ENCODE measurements around the gene SMG9. TPM values are rescaled to one million over a fixed set of nuclear protein-coding genes. Genes with fewer than 3 reads are reported as not detected.

Gene SMG9
- total RNA-seq, 4 donors from 2014 or later = 8.9 to 25.9 (median 17.9) TPM

GRCh38 chr19:43700395-43701000 is 54.3 kb downstream of the SMG9 start:
- no peaks in the 10 kb centered on the region for H3K36me3 ChIP-seq
- peaks cover 40% of the 10 kb centered on the region for H3K27me3 ChIP-seq
- H3K27ac ChIP-seq = peak overlapping the region in 3 of 4 donors; percentile 64 to 72 (median 64)
- peaks cover 0 to 12% (median 0%) of the 10 kb centered on the region in 3 donors for H3K9me3 ChIP-seq
- H3K4me1 ChIP-seq = peaks cover 0 to 19% (median 3%) of the 10 kb centered on the region in 3 donors
- TF ChIP-seq POLR2AphosphoS5 (IDR thresholded peaks at IDR 0.05) (no peak), EP300 (IDR thresholded peaks at IDR 0.05) (no peak), POLR2A (IDR thresholded peaks at IDR 0.05) (no peak)
- TF ChIP-seq, protein P1, sequence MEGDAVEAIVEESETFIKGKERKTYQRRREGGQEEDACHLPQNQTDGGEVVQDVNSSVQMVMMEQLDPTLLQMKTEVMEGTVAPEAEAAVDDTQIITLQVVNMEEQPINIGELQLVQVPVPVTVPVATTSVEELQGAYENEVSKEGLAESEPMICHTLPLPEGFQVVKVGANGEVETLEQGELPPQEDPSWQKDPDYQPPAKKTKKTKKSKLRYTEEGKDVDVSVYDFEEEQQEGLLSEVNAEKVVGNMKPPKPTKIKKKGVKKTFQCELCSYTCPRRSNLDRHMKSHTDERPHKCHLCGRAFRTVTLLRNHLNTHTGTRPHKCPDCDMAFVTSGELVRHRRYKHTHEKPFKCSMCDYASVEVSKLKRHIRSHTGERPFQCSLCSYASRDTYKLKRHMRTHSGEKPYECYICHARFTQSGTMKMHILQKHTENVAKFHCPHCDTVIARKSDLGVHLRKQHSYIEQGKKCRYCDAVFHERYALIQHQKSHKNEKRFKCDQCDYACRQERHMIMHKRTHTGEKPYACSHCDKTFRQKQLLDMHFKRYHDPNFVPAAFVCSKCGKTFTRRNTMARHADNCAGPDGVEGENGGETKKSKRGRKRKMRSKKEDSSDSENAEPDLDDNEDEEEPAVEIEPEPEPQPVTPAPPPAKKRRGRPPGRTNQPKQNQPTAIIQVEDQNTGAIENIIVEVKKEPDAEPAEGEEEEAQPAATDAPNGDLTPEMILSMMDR (IDR thresholded peaks at IDR 0.05) = no peak
- ATAC-seq = peak; percentile 37
- 46% methylated on average over 11 of the region's 13 CpGs; no CpG with 5 or more reads in 1 of the 2 donors for WGBS, 2 donors (ENCODE audit: low coverage in 1 of 2)
- H3K4me3 ChIP-seq = peak overlapping the region in 1 of 2 donors; percentile 20

DNA sequence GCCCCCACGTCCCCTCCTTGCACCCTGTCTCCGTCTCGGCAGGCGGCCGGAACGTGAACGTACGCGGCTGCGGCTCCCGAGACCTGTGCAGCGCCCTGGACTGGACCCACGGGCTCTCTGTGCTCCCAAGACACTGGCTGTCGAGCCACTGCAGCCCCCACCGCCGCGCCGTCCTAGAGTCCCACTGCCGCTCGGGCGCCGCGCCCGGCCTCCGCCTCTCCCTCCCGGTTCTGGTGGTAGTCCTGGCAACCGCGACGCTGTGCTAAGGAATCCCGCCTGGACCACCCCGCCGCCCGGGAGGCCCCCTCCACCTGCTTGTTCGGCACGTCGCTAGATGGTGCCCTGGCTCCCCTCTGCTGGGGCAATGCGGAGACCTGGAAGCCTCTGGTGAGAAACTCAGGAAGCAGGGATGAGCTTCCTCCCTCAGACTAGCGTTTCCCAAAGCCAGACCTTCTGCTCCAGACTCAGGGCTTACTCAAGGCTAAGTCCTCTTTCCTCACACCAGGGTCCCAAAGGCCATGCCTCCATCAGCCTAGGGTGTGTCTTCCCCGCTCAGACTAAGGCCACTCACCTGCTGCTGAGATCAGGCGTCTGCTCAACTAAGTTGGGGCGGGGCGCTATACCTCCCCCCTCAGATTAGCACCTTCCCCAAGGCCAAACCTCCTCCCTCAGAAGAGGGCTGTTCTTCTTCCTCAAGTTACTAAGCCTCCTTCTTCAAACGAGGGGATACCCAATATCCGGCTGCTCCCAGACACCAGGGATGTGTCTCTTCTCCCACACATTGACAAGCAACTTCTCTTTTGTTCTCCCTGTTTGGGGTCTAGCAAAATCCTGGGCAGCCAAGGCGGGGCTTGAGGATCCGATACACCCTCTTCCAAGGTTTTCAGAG is 55.0 kb downstream of the SMG9 start:
- no peaks in the 10 kb centered on the region for H3K36me3 ChIP-seq
- peaks cover 0 to 12% (median 0%) of the 10 kb centered on the region in 3 donors for H3K9me3 ChIP-seq
- peak overlapping the region in 1 of 2 donors; percentile 41 for H3K4me3 ChIP-seq
- peaks cover 44% of the 10 kb centered on the region for H3K27me3 ChIP-seq
- 30 to 61% methylated on average over 6 to 10 of the region's 46 CpGs for WGBS, 2 donors (ENCODE audit: low coverage in 1 of 2)
- peak; percentile 23 for ATAC-seq
- H3K4me1 ChIP-seq = peaks cover 0 to 19% (median 3%) of the 10 kb centered on the region in 3 donors
- TF ChIP-seq EP300 (IDR thresholded peaks at IDR 0.05) (no peak), POLR2AphosphoS5 (IDR thresholded peaks at IDR 0.05) (no peak), POLR2A (IDR thresholded peaks at IDR 0.05) (no peak)
- TF ChIP-seq, protein P1 (IDR thresholded peaks at IDR 0.05) = no peak
- peak overlapping the region in 3 of 4 donors; percentile 64 to 72 (median 64) for H3K27ac ChIP-seq

- no peak overlapping the region for H3K27ac ChIP-seq
- TF ChIP-seq, protein P1 (IDR thresholded peaks at IDR 0.05) = no peak
- TF ChIP-seq POLR2A (IDR thresholded peaks at IDR 0.05) = no peak
- WGBS, 2 donors (ENCODE audit: low coverage in 1 of 2) = 90% methylated on average over 2 of the region's 5 CpGs; no CpG with 5 or more reads in 1 of the 2 donors
- no peak overlapping the region for H3K4me3 ChIP-seq
- no peaks in the 10 kb centered on the region for H3K36me3 ChIP-seq
- ATAC-seq = no peak
- H3K4me1 ChIP-seq = peaks cover 0 to 19% (median 3%) of the 10 kb centered on the region in 3 donors
- peaks cover 0 to 15% (median 0%) of the 10 kb centered on the region in 3 donors for H3K9me3 ChIP-seq
- peaks cover 43% of the 10 kb centered on the region for H3K27me3 ChIP-seq
These were observed 57.5 kb downstream of the SMG9 start for GRCh38 chr19:43697295-43697694.

DNA sequence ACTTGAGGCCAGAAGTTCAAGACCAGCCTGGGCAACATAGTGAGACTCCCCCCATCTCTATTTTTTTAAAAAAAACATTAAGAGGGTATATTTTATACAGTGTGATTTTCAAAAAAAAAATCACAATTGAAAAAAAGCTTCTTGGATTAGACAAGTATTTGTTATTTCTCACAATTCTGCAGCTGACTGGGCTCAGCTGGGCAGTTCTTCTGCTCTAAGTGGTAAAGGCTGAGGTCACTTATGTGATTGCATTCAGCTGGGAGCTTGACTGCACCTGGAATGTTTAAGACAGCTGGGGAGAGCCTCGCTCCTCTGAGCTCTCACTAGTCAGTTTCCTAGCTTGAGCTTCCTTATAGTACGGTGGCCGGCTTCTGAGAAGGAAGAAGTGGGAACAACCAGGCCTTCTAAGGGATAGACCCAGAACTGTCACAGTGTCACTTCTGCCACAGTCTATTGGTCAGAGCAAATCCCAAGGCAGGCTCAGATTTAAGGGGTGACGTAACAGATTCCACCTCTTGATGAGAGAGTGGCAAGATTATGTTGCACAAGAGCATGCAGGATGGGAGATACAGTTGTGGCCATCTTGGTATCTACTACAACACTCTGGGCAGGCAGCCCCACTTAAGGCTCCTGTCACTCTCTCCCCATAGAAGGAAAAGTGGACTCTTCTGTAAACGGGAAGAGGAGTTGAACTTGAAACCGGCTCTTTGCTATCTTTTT is 58.6 kb downstream of the SMG9 start:
- no peak for ATAC-seq
- TF ChIP-seq, protein P1 (IDR thresholded peaks at IDR 0.05) = no peak
- TF ChIP-seq EP300 (IDR thresholded peaks at IDR 0.05) (no peak), POLR2AphosphoS5 (IDR thresholded peaks at IDR 0.05) (no peak), POLR2A (IDR thresholded peaks at IDR 0.05) (no peak)
- peaks cover 43% of the 10 kb centered on the region for H3K27me3 ChIP-seq
- H3K27ac ChIP-seq = no peak overlapping the region
- WGBS, 2 donors (ENCODE audit: low coverage in 1 of 2) = 77 to 84% methylated on average over 3 to 5 of the region's 6 CpGs
- H3K4me3 ChIP-seq = no peak overlapping the region
- H3K4me1 ChIP-seq = peaks cover 0 to 19% (median 3%) of the 10 kb centered on the region in 3 donors
- no peaks in the 10 kb centered on the region for H3K36me3 ChIP-seq
- peaks cover 0 to 26% (median 0%) of the 10 kb centered on the region in 3 donors for H3K9me3 ChIP-seq
